Head of caudate nucleus (tissue), 42 donors: Measurements from ENCODE around the gene TMED9.
"Not testable (repeated sequence)": the region's sequence is repeated elsewhere in the genome, so short reads cannot be mapped to it uniquely, and the experiment has no call there.

Source experiments
- DNase-seq, 42 donors: peaks; one replicate each; pipeline versions ENCODE4 v3.0.0 to v3.0.0-alpha.2; 2020 to 2021; ENCODE audit warnings: mixed read lengths in 7 of 42
- intact Hi-C: fragments of 100-400 bp; cut with DNase I; formaldehyde crosslinking; loops from one replicate; pipeline ENCODE4 v1.15.0; 2022

Gene TMED9

DNA sequence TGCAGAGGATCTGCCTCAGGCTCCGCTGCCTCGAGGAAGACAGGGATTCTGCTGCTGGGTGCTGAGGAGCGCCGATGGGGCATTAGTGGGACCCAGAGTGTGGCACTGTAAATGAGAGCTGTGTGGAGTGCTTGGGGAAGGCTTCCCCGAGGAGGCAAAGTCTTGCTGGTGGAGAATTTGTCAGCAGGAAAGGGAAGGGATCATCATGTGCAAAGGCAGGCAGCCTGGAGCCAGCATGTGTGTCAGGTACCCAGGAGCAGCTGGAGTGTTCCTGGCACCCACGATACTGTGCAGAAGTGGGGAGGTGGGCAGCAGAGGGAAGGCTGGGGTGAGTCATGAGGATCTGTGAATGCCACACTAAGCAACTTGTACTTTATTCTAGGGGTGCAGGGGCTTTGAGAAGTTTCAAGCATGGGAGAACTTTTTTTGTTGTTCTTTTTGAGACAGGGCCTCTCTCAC, 20.2 kb downstream of the TMED9 start:
- DNase-seq: peak in 16 of 42 donors; percentile 3 to 75 (median 56)
- intact Hi-C loops: no loop called here

DNA sequence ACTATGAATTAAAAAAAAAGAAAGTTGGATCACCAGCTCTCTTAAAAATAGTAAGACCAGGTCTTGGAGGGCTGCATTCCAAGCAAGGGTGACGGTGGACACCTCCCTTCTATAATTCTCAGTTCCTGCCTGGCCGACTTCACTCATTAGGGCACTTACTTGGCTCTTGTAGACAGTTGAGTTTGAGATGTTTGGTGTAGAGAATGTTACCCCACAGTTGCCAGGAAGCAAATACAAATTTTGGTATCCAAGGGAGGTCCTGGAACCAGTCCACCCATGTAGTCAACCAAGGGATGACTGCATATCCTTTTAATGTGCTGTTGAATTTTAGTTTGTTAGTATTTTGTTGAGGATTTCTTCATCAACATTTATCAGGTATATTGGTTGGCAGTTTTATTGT, 28.6 kb downstream of the TMED9 start:
- intact Hi-C loops: no loop called here

DNA sequence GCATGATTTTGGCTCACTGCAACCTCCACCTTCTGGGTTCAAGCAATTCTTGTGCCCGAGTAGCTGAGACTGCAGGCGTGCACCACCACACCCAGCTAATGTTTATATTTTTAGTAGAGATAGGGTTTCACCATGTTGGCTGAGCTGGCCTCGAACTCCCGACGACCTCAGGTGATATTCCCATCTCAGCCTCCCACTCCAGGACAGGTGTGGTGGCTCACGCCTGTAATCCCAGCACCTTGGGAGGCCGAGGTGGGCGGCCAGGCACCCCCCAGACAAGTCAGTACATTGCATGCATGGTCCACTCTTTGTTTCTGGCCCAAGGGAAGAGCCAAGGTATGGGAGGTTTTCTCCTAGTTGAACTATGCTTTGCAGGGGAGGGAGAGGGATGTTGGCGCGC, 32.2 kb downstream of the TMED9 start:
- DNase-seq, intact Hi-C loops: not testable (repeated sequence)

More for the DNA sequence above, 28.6 kb downstream of the TMED9 start:
- DNase-seq: no peak

DNA sequence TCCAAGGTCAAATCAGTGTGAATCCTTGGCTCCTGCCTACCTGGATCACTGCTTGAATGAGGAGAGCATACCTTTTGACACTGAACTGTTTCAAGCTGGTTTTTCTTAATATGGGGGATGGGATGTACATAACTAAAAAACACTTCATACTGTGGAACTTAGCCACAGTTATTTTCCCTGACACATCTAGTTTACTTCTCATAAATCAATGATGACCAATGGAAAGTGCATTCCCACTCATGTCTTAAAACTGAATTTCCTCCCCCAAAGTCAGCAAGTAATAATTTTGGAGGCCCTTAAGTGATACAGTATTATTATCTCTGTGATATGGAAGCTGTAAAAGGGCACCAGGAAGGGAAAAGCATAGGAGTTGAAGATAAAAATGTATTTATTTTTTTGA, 38.2 kb downstream of the TMED9 start:
- DNase-seq, intact Hi-C loops: not testable (repeated sequence)

DNA sequence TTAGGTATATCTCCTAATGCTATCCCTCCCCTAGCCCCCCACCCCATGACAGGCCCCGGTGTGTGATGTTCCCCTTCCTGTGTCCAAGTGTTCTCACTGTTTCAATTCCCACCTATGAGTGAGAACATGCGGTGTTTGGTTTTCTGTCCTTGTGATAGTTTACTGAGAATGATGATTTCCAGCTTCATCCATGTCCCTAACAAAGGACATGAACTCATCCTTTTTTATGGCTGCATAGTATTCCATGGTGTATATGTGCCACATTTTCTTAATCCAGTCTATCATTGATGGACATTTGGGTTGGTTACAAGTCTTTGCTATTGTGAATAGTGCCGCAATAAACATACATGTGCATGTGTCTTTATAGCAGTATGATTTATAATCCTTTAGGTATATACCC, 42.9 kb downstream of the TMED9 start:
- intact Hi-C loops, DNase-seq: not testable (repeated sequence)

DNA sequence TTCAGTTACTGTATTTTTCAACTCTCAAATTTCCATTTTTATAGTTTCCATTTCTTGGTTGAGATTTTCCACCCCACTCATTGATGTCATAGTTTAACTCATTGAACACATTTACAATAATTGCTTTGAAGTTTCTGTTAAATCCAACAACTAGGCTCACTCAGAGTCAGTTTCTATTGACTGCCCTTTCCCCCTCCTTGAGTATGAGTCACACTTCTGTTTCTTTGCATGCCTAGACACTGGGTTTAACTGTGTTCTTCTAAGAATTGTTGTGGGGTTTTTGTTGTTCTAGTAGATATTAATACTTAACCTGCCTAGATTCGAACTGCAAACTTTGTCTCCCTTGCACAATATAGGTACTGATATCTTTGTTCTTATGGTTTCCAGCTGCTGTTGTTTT, 53.5 kb downstream of the TMED9 start:
- intact Hi-C loops, DNase-seq: not testable (repeated sequence)
